H4 (cell line): ENCODE results near the gene AGBL2. TPM values are rescaled to one million over a fixed set of nuclear protein-coding genes. Genes with fewer than 3 reads are reported as not detected.
A peak's percentile ranks its signal among the peaks of the same experiment; 100 is the strongest.
"Not testable (repeated sequence)": the region's sequence is repeated elsewhere in the genome, so short reads cannot be mapped to it uniquely, and the experiment has no call there.

Experiments used
- DNase-seq: peaks from one replicate; pipeline ENCODE4 v3.0.0-alpha.2; 2015; ENCODE audit warnings: low spot score
- total RNA-seq: library from RNA; depleted of rRNA; stranded (reverse); fragments of >200 nt; shearing (Covaris generic); gene quantifications from 2 replicates; pipeline ENCODE4 v1.2.3, GENCODE V29; 2014; rRNA removed

AGBL2 gene
- 0.12 TPM in 2 replicates for total RNA-seq

- peak; percentile 21 for DNase-seq
Measured at GRCh38 chr11:47715082-47715669, at the start of gene AGBL2. Gene AGBL2, minus strand, starts transcription at chr11:47715369. Its CDS starts 719 bp downstream, at chr11:47714650.

- not testable (repeated sequence) for DNase-seq
Measured at GRCh38 chr11:47759291-47759690, 44.1 kb upstream of the AGBL2 start.

- DNase-seq = no peak
Measured at GRCh38 chr11:47756208-47756607, 41.0 kb upstream of the AGBL2 start.

- no peak for DNase-seq
Measured at GRCh38 chr11:47750725-47751124, 35.6 kb upstream of the AGBL2 start.

GRCh38 chr11:47742494-47742893 lies 27.3 kb upstream of the AGBL2 start:
- DNase-seq = not testable (repeated sequence)

- DNase-seq = not testable (repeated sequence)
Measured at GRCh38 chr11:47737817-47738216, 22.6 kb upstream of the AGBL2 start.

GRCh38 chr11:47732271-47732670 lies 17.1 kb upstream of the AGBL2 start:
- DNase-seq = no peak

- no peak for DNase-seq
Measured at GRCh38 chr11:47731475-47731874, 16.3 kb upstream of the AGBL2 start.

- no peak for DNase-seq
Measured at GRCh38 chr11:47726878-47727514, 11.8 kb upstream of the AGBL2 start.

GRCh38 chr11:47726118-47726442 lies 10.9 kb upstream of the AGBL2 start:
- no peak for DNase-seq

GRCh38 chr11:47725442-47726117 lies 10.4 kb upstream of the AGBL2 start:
- DNase-seq = no peak

GRCh38 chr11:47724041-47724729 lies 9.0 kb upstream of the AGBL2 start:
- peak; percentile 26 for DNase-seq

GRCh38 chr11:47723041-47723440 lies 7.9 kb upstream of the AGBL2 start:
- DNase-seq = no peak

- DNase-seq = no peak
Measured at GRCh38 chr11:47720651-47721050, 5.5 kb upstream of the AGBL2 start.

- no peak for DNase-seq
Measured at GRCh38 chr11:47716692-47717091, 1.5 kb upstream of the AGBL2 start.

- DNase-seq = no peak
Measured at GRCh38 chr11:47714554-47715081, 551 bp downstream of the AGBL2 start.

- DNase-seq = no peak
Measured at GRCh38 chr11:47711816-47712215, 3.4 kb downstream of the AGBL2 start.

- no peak for DNase-seq
Measured at GRCh38 chr11:47711225-47711624, 3.9 kb downstream of the AGBL2 start.

GRCh38 chr11:47707275-47707786 lies 7.8 kb downstream of the AGBL2 start:
- DNase-seq = not testable (repeated sequence)

GRCh38 chr11:47705721-47706120 lies 9.4 kb downstream of the AGBL2 start:
- no peak for DNase-seq

- DNase-seq = no peak
Measured at GRCh38 chr11:47691979-47692378, 23.2 kb downstream of the AGBL2 start.

- no peak for DNase-seq
Measured at GRCh38 chr11:47689480-47689879, 25.7 kb downstream of the AGBL2 start.
